Colonic mucosa (tissue), 4 donors: ENCODE measurements around the gene EPHB6. TPM values are rescaled to one million over a fixed set of nuclear protein-coding genes. Genes with fewer than 3 reads are reported as not detected.

Experiments
- DNase-seq: peaks from one replicate; pipeline ENCODE4 v3.0.0-alpha.2; 2020
- H3K27ac ChIP-seq: fragments of 200-600 bp; one replicate; pipeline ENCODE4 v1.8.0; 2021
- H3K27me3 ChIP-seq: fragments of 200-600 bp; one replicate; pipeline ENCODE4 v1.8.0; 2021
- H3K36me3 ChIP-seq: fragments of 200-600 bp; one replicate; pipeline ENCODE4 v1.8.0; 2021
- H3K4me1 ChIP-seq: fragments of 200-600 bp; one replicate; pipeline ENCODE4 v1.8.0; 2021; ENCODE audit warnings: mild to moderate bottlenecking
- H3K4me3 ChIP-seq: fragments of 200-600 bp; one replicate; pipeline ENCODE4 v1.8.0; 2021
- H3K9ac ChIP-seq, 2 donors: one replicate each; pipeline ENCODE4 v1.7.0; 2013; ENCODE audit warnings: control low read depth in 2 of 2, low read depth in 2 of 2, low read length in 2 of 2
- H3K9me3 ChIP-seq: fragments of 200-600 bp; one replicate; pipeline ENCODE4 v1.8.0; 2021
- CTCF ChIP-seq: fragments of 200-600 bp; IDR thresholded peaks from one replicate; pipeline ENCODE4 v1.8.0; 2022; ENCODE audit warnings: antibody characterized with exemption, mild to moderate bottlenecking
- intact Hi-C: fragments of 100-400 bp; cut with DNase I; formaldehyde crosslinking; loops from one replicate; pipeline ENCODE4 v1.14.1; 2022
- total RNA-seq, 2 donors: library from RNA; stranded (reverse); fragmentation: NEBNext Ultra II Directional in 1 of 2; extraction: Animal tissue kit (Norgen Biotek cat#: 25700) in 1 of 2; gene quantifications; one replicate each; pipeline ENCODE4 v1.2.1, GENCODE V29; 2021
- donor health status: healthy.
- donor health status: DM: no; HTN: no; CAD: no.
- donor health status: DM: no; HTN: no; CAD: no.

EPHB6 gene
- total RNA-seq, 2 donors from 2014 or later: 1.5 to 2.3 TPM

DNA sequence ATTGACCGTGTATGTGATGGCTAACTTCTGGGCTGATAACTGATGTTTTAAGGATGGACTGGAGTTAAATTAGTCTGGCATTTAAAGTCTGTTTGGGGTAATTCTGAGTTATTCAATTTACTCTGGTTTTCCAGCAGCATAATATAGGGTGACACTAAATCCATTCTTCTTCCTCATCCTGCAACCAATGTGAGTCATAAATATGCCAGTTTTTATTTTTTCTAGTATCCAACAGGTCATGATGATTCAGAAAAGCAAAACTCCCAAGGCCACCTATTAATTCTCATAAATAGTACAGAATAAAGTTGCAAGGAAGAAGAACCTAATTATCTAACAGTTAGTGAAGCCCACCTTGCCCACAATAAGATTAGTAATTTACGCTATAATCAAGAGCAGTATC lies 7.5 kb upstream of the EPHB6 start:
- intact Hi-C loops: no loop called here
- Histone ChIP-seq H3K9me3 (no peaks in the 10 kb centered on the region), H3K27me3 (no peaks in the 10 kb centered on the region), H3K9ac (no peak overlapping the region), H3K36me3 (no peaks in the 10 kb centered on the region), H3K4me1 (no peaks in the 10 kb centered on the region), H3K4me3 (no peak overlapping the region), H3K27ac (no peak overlapping the region)
- no peak for DNase-seq
- TF ChIP-seq CTCF: no peak

GRCh38 chr7:142851269-142851668 lies 3.6 kb upstream of the EPHB6 start:
- Histone ChIP-seq H3K4me1 (peaks cover 6% of the 10 kb centered on the region), H3K9ac (no peak overlapping the region), H3K4me3 (no peak overlapping the region), H3K27ac (no peak overlapping the region), H3K27me3 (no peaks in the 10 kb centered on the region), H3K9me3 (no peaks in the 10 kb centered on the region), H3K36me3 (no peaks in the 10 kb centered on the region)
- no peak for TF ChIP-seq CTCF
- intact Hi-C loops: loop anchor here (5.0 to 10.0 kb wide), 2 partner anchors 156 to 364 kb away; no protein-coding TSS in a partner anchor
- no peak for DNase-seq

- H3K4me3 ChIP-seq: no peak overlapping the region
- no peak for TF ChIP-seq CTCF
- no peaks in the 10 kb centered on the region for H3K36me3 ChIP-seq
- intact Hi-C loops: loop anchor here (5.0 to 10.0 kb wide), 2 partner anchors 155 to 363 kb away; no protein-coding TSS in a partner anchor
- H3K27me3 ChIP-seq: no peaks in the 10 kb centered on the region
- DNase-seq: no peak
- H3K9me3 ChIP-seq: no peaks in the 10 kb centered on the region
- peaks cover 6% of the 10 kb centered on the region for H3K4me1 ChIP-seq
- no peak overlapping the region for H3K9ac ChIP-seq
- no peak overlapping the region for H3K27ac ChIP-seq
These were observed 3.0 kb upstream of the EPHB6 start for GRCh38 chr7:142851919-142852318.

DNA sequence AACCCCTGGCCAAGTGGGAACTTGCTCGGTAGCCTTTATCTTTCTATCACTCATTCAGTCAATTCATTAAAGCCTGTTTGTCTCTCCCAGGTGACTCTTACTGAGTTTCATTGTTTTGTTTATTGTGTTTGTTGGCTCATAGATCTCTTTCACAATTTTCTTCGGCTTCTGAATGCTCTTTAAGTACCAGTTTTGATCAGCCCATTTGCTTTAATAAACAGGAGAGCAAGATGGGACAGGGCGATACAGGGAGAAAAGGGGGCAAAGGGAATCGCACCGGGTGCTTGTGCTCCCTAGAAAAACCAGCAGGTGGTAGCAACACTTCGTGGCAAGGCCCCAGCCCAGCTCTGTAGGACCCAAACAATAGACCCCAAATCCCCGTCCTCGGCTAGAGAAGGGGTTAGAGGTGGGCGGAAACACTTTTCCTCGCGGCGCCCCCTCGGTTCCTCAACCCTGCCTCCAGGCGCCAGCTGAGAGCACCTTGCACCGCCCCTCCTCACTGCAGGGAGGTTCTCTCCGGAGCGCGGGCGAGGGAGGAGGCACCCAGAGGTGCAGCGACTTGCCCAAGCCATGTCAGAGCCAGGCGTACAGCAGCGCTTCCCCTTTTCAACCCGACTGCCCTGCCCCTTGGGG lies 1.0 kb upstream of the EPHB6 start:
- no peaks in the 10 kb centered on the region for H3K9me3 ChIP-seq
- peak; percentile 61 for DNase-seq
- H3K9ac ChIP-seq: peak overlapping the region; percentile 60 to 67
- peak overlapping the region; percentile 57 for H3K27ac ChIP-seq
- H3K4me1 ChIP-seq: peaks cover 6% of the 10 kb centered on the region
- no peaks in the 10 kb centered on the region for H3K36me3 ChIP-seq
- no peaks in the 10 kb centered on the region for H3K27me3 ChIP-seq
- peak; percentile 73 for TF ChIP-seq CTCF
- intact Hi-C loops: loop anchor here (5.0 to 10.0 kb wide), 2 partner anchors 153 to 361 kb away; no protein-coding TSS in a partner anchor
- peak overlapping the region; percentile 46 for H3K4me3 ChIP-seq

GRCh38 chr7:142855114-142855743 lies 353 bp downstream of the EPHB6 start:
- peak overlapping the region in 1 of 2 donors; percentile 54 for H3K9ac ChIP-seq
- H3K4me3 ChIP-seq: peak overlapping the region; percentile 46

More at GRCh38 chr7:142855114-142855743, 353 bp downstream of the EPHB6 start:
- intact Hi-C loops: loop anchor here (10.0 kb wide), 1 partner anchor 360 kb away; no protein-coding TSS in a partner anchor
- TF ChIP-seq CTCF: no peak
- Histone ChIP-seq H3K36me3 (no peaks in the 10 kb centered on the region), H3K9me3 (no peaks in the 10 kb centered on the region), H3K27ac (no peak overlapping the region), H3K4me1 (peaks cover 6% of the 10 kb centered on the region), H3K27me3 (no peaks in the 10 kb centered on the region)
- no peak for DNase-seq
